ENCODE results near the gene MAN2A2.
"Not testable (repeated sequence)": the region's sequence is repeated elsewhere in the genome, so short reads cannot be mapped to it uniquely, and the experiment has no call there.

MAN2A2 gene

DNA sequence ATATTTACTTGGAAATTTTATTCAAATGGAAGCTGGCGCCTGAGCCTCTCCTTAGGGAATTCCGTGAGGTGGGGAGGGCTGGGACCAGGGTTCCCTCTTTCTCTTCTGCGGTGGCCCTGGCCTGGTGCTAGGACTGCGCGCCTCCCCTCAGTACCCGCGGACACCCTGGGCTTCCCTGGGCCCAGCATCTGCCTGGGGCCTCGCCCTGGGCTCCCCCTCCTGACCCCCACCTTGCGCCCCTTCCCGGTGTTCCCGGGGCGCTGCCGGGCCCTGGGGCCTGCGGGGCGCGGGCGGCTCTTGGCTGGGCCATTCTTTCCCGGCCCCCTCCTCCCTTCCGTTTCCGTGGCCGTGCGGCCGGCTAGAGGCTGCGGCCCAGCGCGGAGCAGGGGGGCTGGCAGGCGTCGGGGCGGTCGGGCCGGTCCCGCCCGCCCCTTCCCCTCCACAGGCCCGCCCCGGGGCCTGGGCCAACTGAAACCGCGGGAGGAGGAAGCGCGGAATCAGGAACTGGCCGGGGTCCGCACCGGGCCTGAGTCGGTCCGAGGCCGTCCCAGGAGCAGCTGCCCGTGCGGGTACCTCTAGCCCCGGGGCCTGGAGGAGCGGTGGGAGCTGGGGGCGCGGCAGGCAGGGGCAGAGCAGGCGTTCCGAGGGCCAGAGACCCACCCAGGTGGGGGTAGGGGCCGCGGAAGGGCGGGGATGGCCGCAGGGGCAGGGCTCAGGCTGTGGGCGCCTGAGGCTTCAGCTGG is 19.0 kb upstream of the MAN2A2 start, which contains the start of gene FES:
TSS of gene FES (plus strand) at position 529 of the 743 bp plus-strand sequence. CDS start 542 bp downstream, outside the sequence.
- DNase-seq (ENCODE audit: low read depth in 2 of 3, low spot score in 2 of 3): no peak

DNA sequence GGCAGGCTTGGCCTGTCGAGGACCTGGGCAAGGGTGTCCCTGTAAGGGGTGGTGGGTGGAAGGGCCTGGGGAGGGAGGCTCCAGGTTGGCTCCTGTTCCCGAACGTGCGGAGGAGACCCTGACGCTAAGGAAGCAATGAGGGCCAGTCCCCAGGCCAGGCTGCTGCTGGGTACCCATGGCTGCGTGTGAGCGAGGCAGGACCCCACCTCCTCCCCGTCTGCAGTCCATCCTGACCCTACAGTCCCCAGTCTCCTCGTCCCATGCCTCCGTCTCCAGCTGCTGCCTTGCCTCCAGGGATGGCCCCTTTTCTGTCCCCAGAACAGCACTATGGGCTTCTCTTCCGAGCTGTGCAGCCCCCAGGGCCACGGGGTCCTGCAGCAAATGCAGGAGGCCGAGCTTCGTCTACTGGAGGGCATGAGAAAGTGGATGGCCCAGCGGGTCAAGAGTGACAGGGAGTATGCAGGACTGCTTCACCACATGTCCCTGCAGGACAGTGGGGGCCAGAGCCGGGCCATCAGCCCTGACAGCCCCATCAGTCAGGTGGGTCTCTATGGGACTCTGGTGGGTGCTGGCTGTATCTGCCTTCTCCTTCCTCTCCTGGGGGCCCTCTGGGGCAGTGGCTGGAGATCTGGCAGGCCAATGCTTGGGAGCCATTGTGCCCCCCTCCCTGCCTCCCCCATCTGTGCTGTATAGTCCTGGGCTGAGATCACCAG is 18.2 kb upstream of the MAN2A2 start:
- no peak for DNase-seq (ENCODE audit: low read depth in 2 of 3, low spot score in 2 of 3)

GRCh38 chr15:90885432-90886290 is 17.4 kb upstream of the MAN2A2 start:
- peak in 2 of 3 experiments; percentile 51 to 73 for DNase-seq (ENCODE audit: low read depth in 2 of 3, low spot score in 2 of 3)

- DNase-seq (ENCODE audit: low read depth in 2 of 3, low spot score in 2 of 3): no peak
These were observed 16.8 kb upstream of the MAN2A2 start for GRCh38 chr15:90886291-90886614.

- DNase-seq (ENCODE audit: low read depth in 2 of 3, low spot score in 2 of 3): no peak
These were observed 16.0 kb upstream of the MAN2A2 start for GRCh38 chr15:90887037-90887481.

DNA sequence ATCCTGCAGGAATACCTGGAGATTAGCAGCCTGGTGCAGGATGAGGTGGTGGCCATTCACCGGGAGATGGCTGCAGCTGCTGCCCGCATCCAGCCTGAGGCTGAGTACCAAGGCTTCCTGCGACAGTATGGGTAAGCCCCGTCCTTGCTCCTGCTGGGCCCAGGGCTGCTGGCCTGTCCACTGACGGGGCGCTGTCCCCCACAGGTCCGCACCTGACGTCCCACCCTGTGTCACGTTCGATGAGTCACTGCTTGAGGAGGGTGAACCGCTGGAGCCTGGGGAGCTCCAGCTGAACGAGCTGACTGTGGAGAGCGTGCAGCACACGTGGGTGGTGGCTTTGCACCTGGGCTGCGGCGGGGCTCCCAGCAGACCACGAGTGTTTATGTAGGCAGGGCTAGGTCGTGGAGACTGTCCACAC is 13.8 kb upstream of the MAN2A2 start:
- no peak for DNase-seq (ENCODE audit: low read depth in 2 of 3, low spot score in 2 of 3)

DNA sequence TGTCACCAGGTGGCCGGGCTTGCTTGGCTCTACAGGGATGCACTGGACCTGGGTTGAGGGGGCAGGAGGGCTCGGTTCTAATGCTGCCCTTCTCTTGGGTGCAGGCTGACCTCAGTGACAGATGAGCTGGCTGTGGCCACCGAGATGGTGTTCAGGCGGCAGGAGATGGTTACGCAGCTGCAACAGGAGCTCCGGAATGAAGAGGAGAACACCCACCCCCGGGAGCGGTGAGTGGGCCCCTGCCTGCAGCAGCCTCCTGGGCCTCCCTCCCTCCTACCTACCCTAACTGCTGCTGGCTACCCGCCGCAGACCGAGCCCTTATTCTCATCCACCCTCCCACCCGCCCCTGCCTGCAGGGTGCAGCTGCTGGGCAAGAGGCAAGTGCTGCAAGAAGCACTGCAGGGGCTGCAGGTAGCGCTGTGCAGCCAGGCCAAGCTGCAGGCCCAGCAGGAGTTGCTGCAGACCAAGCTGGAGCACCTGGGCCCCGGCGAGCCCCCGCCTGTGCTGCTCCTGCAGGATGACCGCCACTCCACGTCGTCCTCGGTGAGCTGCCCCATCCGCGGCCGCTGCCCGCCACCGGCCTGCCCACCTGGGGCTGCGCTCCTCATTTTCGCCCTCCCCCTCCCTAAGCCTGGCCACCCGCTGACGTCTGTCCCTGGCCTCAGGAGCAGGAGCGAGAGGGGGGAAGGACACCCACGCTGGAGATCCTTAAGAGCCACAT is 13.2 kb upstream of the MAN2A2 start:
- no peak for DNase-seq (ENCODE audit: low read depth in 2 of 3, low spot score in 2 of 3)

DNA sequence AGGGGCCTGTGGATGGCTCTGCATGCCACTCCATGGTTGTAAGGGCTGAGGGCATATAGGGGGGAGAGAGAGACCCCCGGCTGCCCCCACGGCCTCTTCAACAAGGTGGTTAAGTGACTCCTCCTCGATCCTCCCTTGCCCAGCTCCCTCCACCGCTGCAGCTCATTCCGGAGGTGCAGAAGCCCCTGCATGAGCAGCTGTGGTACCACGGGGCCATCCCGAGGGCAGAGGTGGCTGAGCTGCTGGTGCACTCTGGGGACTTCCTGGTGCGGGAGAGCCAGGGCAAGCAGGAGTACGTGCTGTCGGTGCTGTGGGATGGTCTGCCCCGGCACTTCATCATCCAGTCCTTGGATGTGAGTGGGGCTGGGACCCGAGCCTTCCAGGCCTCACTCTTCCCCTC is 12.3 kb upstream of the MAN2A2 start:
- DNase-seq (ENCODE audit: low read depth in 2 of 3, low spot score in 2 of 3): no peak

DNA sequence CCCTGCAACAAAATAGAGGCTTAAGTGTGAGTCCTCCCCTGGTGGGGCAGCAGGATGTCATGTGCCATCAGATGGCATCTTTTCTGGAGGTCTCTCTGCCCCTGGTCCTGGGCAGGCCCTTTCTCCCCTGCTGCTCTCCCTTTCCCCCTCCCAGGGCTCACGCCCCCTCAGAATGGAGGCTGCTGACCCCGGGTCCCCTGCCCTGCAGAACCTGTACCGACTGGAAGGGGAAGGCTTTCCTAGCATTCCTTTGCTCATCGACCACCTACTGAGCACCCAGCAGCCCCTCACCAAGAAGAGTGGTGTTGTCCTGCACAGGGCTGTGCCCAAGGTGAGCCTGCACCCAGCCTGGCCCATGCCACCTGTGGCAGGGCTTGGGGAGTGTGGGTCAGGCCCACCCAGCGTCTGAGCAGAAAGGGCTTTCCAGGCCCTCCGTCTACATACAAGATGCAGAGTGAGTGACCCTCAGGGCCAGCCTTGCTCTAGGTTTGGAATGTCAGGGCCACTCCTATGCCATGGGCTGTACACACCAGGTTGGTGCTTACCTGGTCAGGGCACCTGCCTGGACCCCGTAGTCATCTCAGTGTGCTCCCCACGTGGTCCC is 11.7 kb upstream of the MAN2A2 start:
- DNase-seq (ENCODE audit: low read depth in 2 of 3, low spot score in 2 of 3): no peak

GRCh38 chr15:90892023-90892422 is 11.1 kb upstream of the MAN2A2 start:
- no peak for DNase-seq (ENCODE audit: low read depth in 2 of 3, low spot score in 2 of 3)

GRCh38 chr15:90892498-90893174 is 10.5 kb upstream of the MAN2A2 start:
- no peak for DNase-seq (ENCODE audit: low read depth in 2 of 3, low spot score in 2 of 3)

DNA sequence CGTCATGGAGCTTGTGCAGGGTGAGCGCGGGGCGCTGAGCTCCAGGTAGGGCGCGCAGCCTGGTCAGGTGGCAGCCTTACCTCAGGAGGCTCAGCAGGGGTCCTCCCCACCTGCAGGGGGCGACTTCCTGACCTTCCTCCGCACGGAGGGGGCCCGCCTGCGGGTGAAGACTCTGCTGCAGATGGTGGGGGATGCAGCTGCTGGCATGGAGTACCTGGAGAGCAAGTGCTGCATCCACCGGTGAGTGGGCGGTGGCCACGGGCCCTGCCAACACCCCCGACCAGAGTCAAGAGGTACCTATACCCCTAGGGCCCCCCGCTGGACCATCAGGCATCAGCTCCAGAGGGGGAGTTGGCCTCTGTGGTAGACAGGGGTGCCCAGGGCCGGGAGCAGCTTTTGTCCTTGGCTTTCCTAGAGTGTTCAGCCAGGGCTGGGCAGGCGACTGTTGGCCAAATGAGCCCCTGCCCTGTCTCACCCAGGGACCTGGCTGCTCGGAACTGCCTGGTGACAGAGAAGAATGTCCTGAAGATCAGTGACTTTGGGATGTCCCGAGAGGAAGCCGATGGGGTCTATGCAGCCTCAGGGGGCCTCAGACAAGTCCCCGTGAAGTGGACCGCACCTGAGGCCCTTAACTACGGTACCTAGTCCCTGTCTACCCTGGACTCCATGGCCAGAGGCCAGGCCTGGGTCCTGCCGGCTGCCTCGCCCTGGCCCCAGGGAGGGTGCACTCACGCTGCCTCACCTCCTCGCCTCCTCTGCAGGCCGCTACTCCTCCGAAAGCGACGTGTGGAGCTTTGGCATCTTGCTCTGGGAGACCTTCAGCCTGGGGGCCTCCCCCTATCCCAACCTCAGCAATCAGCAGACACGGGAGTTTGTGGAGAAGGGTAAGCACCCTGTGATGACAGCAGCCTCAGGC is 9.7 kb upstream of the MAN2A2 start:
- no peak for DNase-seq (ENCODE audit: low read depth in 2 of 3, low spot score in 2 of 3)

GRCh38 chr15:90895571-90896117 is 7.5 kb upstream of the MAN2A2 start:
- DNase-seq (ENCODE audit: low read depth in 2 of 3, low spot score in 2 of 3): no peak

DNA sequence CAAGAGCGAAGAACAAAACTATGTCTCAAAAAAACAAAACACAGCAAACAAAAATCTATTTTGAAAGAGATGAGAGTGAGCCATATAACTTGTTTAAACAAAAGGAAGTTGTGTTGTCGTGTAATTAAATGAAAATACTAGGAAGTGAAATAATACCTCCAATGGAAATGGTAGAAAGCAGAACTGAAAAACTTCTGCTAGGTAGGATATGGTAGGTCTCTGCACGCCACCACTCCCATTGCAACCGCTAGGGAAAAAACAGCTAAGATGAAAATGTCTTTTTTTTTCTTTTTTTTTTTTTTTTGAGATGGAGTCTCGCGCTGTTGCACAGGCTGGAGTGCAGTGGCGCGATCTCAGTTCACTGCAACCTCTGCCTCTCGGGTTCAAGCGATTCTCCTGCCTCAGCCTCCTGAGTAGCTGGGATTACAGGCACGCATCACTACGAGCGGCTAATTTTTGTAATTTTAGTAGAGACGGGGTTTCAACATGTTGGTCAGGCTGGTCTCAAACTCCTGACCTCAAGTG is 5.9 kb upstream of the MAN2A2 start:
- not testable (repeated sequence) for DNase-seq (ENCODE audit: low read depth in 2 of 3, low spot score in 2 of 3)

GRCh38 chr15:90901175-90902039 is 1.7 kb upstream of the MAN2A2 start:
- no peak for DNase-seq (ENCODE audit: low read depth in 2 of 3, low spot score in 2 of 3)

- peak; percentile 52 to 63 (median 61) for DNase-seq (ENCODE audit: low read depth in 2 of 3, low spot score in 2 of 3)
These were observed 862 bp upstream of the MAN2A2 start for GRCh38 chr15:90902040-90902839.
